Fibroblast of skin of right biceps (primary cell): ENCODE measurements around the gene BICRA.
"Not testable (repeated sequence)": the region's sequence is repeated elsewhere in the genome, so short reads cannot be mapped to it uniquely, and the experiment has no call there.

Experiments
- DNase-seq: peaks from one replicate; pipeline ENCODE4 v3.0.0-alpha.2; 2013

Gene BICRA

GRCh38 chr19:47631681-47632446 lies 22.9 kb downstream of the BICRA start:
- DNase-seq, result no peak

DNA sequence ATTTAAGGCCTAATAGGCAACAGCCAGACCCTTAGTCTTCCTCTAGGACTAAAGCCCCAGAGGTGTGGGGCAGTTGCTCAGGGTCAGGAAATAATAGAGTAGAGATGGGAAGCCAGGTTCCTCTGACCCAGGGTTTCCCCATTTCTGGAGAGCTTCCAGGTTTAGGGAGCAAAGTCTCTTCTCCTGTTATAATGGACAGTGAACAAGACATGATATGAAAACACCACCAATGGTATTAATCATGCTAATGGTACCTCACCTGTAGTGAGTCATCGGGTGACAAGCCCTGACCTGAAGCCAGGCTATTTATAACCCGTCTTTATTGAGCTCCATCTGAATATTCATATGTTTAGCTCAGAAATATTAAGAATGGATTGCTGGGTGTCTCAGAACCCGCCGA lies 24.6 kb downstream of the BICRA start:
- DNase-seq, result no peak

DNA sequence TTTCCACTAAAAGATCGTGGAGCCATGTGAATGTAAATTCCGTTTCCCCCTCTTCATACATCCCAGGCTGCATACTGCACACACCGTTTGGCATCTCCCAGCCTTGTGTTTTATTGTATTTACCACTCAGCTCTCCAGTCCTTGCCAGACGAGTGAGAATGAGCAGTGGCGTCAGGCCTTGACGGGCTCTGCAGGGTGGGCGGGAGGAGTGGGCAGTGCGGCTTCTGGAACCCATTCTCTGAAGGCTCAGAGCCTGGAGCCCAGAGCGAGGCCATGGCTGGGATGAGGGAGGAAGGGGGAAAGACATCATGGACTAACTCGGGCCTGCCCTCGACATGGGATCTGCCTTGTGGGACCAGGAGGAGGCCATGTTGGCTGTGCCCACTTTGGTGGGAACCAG lies 25.1 kb downstream of the BICRA start:
- no peak for DNase-seq

- DNase-seq, result not testable (repeated sequence)
These were observed 26.3 kb downstream of the BICRA start for GRCh38 chr19:47635152-47635754.

GRCh38 chr19:47637550-47637949 lies 28.6 kb downstream of the BICRA start:
- DNase-seq, result peak; percentile 62

GRCh38 chr19:47641891-47642485 lies 33.1 kb downstream of the BICRA start:
- no peak for DNase-seq

- DNase-seq, result no peak
These were observed 34.3 kb downstream of the BICRA start for GRCh38 chr19:47643281-47643680.

- DNase-seq, result no peak
These were observed 35.3 kb downstream of the BICRA start for GRCh38 chr19:47644199-47644598.

DNA sequence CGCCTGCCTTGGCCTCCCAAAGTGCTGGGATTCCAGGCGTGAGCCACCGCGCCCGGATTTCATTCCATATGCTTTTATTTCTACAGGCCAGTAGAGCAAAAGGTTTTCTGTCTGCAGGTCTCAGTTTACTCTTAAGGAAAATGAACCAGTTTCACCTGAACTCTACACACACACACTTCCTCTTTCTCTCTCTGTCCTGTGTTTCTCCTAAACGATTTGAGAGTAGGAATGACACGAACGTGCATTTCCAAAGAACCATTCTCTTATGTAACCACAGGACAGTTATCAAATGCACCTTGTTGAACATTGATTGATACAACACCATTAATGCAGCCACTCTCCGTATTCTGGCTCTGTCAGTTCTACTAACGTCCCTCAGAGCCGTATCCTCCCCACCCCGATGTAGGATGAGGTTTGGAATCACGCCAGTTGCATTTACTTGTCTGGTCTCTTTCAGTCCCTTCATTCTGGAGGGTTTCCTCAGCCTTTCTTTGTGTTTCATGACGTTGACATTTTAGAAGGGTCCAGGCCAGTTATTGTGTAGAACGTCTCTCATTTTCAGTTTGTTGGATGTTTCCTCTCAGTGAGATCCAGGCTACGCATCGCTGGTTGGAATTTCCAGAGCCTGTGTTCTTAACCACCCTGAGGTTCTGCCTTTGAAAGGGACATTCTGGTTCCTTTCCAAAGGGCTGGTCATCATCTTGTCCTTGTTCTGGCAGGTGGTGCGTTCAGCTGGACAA lies 36.0 kb downstream of the BICRA start:
- DNase-seq, result no peak

GRCh38 chr19:47646924-47647323 lies 38.0 kb downstream of the BICRA start:
- no peak for DNase-seq

- DNase-seq, result no peak
These were observed 40.7 kb downstream of the BICRA start for GRCh38 chr19:47649588-47649987.

- DNase-seq, result no peak
These were observed 41.8 kb downstream of the BICRA start for GRCh38 chr19:47650700-47651099.

- DNase-seq, result no peak
These were observed 42.2 kb downstream of the BICRA start for GRCh38 chr19:47651132-47651531.

- no peak for DNase-seq
These were observed 42.8 kb downstream of the BICRA start for GRCh38 chr19:47651691-47652090.

DNA sequence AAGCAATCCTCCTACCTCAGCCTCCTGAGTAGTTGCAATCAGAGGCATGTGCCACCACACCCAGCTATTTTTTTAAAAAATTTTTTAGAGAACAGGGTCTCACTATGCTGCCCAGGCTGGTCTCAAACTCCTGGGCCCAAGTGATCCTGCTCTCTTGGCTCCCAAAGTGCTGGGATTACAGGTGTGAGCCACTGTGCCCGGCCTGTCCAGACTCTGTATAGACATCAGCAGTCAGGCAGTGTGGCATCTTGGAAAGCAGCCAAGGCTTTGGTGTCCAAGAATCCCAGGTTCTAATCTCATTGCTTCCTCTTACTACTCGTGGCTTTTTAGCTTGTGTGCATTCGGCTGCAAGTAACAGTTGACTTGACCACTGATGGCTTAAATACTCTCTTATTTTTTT lies 43.4 kb downstream of the BICRA start:
- no peak for DNase-seq

DNA sequence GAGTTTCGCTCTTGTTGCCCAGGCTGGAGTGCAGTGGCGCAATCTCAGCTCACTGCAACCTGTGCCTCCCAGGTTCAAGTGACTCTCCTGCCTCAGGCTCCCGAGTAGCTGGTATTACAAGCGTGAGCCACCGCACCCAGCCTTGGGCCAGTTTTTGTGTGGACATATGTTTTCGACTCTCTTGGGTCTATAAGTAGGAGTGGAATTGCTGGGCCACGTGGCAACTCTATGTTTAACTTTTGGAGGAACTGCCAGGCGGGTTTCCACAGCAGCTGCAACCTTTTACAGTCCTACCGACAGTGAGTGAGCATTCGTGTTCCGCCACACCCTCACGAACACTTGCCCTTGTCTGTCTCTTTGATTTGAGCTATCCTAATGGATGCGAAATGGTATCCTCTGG lies 44.9 kb downstream of the BICRA start:
- no peak for DNase-seq

DNA sequence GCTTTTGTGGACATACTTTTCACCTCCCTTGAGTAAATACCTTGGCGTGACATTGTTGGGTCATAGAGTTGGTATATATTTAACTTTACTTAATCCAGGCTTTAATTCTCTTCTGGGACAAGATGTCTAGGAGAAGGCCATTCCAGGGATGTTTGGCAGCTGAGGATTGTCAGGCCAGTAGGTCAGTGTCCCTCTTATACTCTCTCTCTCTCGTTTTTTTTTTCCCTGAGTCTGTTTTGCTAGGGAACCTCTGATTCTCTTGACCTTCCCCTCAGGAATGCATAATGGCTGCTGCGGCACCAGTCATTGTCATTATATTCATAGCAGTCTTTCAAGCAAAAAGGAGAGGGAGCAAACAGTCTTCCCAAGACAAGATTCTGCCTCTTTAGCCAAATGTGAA lies 48.8 kb downstream of the BICRA start:
- DNase-seq, result no peak

DNA sequence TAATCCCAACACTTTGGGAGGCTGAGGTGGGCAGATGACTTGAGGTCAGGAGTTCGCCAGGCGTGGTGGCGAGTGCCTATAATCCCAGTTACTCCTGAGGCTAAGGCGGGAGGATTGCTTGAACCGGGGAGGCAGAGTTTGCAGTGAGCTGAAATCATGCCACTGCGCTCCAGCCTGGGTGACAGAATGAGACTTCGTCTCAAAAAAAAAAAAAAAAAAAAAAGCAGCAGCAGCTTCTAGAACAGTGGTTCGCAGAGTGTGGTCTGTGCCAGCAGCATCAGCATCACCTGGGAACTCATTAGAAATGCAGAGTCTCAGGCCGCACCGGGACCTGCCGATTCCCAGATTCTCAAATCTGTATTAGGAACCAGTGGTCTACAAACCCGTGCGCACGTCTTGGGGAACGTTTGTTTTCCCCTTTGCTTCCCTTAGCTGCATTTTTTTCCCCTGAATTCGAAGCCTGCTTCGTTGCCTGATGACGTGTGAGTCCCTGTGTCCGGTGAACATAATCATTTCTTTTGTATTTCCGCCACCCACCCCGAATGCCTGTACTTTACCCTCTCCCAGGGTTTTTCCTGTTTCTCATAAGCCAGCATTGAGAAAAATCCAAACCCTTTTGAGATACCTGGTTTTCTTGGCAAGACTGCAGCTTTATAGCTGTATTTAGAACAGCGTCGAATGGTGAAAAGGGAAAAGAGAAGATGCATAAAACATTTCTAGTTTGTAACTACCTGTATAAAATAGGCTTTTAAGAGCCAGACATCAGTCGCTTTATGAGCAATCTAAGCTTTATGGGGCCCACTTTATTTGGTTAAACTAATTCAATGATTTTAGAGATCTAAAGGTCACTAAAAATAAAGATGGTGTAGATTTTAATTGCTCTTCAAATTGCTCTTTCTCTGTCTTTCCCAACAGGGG lies 49.8 kb downstream of the BICRA start:
- peak; percentile 22 for DNase-seq

GRCh38 chr19:47660435-47660832 lies 51.5 kb downstream of the BICRA start:
- DNase-seq, result no peak

- no peak for DNase-seq
These were observed 52.2 kb downstream of the BICRA start for GRCh38 chr19:47661161-47661560.

- peak; percentile 40 for DNase-seq
These were observed 52.7 kb downstream of the BICRA start for GRCh38 chr19:47661611-47662010.

- DNase-seq, result peak; percentile 97
These were observed 54.5 kb downstream of the BICRA start for GRCh38 chr19:47663435-47663910.
